Adrenal gland (tissue), 12 donors: ENCODE measurements around the gene DDX51. TPM values are rescaled to one million over a fixed set of nuclear protein-coding genes. Genes with fewer than 3 reads are reported as not detected.
A peak's percentile ranks its signal among the peaks of the same experiment; 100 is the strongest.

ENCODE experiments used
- DNase-seq, 7 donors: peaks; one replicate each; pipeline ENCODE4 v3.0.0-alpha.2; 2019 to 2020
- H3K27ac ChIP-seq, 5 donors: fragments of 200-600 bp; sonication (generic) in 4 of 5; 1 replicate in 3 of 5; 2 replicates in 2 of 5; pipeline versions ENCODE4 v1.5.1 to v1.8.0; 2016 to 2020; ENCODE audit warnings: mild to moderate bottlenecking in 1 of 5
- H3K27me3 ChIP-seq: fragments of 200-600 bp; 2 replicates; pipeline ENCODE4 v1.8.0; 2021
- H3K36me3 ChIP-seq, 2 donors: fragments of 200-600 bp; replicated peaks in 1 of 2; 1 replicate in 1 of 2; 2 replicates in 1 of 2; pipeline versions ENCODE4 v1.5.1 to v1.8.0; 2018 to 2022
- H3K4me1 ChIP-seq, 2 donors: fragments of 200-600 bp; replicated peaks in 1 of 2; 1 replicate in 1 of 2; 2 replicates in 1 of 2; pipeline versions ENCODE4 v1.5.1 to v1.8.0; 2018 to 2021
- H3K4me3 ChIP-seq, 4 donors: fragments of 200-600 bp; sonication (generic) in 3 of 4; one replicate each; pipeline ENCODE4 v1.5.1; 2016 to 2018
- H3K9me3 ChIP-seq, 3 donors: fragments of 200-600 bp; sonication (generic) in 1 of 3; replicated peaks in 1 of 3; 1 replicate in 2 of 3; 2 replicates in 1 of 3; pipeline versions ENCODE4 v1.5.1 to v1.8.0; 2016 to 2021
- CTCF ChIP-seq, 6 experiments: fragments of 450-650 bp in 4 of 6; fragments of 200-600 bp in 2 of 6; sonication (generic) in 1 of 6; IDR thresholded peaks; 1 replicate in 5 of 6; 2 replicates in 1 of 6; pipeline versions ENCODE4 v1.5.1 to v1.8.0; 2016 to 2021; ENCODE audit warnings: antibody characterized with exemption in 6 of 6, mild to moderate bottlenecking in 2 of 6, moderate library complexity in 1 of 6
- POLR2A ChIP-seq, 2 donors: fragments of 450-650 bp; IDR thresholded peaks; one replicate each; pipeline ENCODE4 v1.6.1; 2017; ENCODE audit warnings: antibody characterized with exemption in 2 of 2, mild to moderate bottlenecking in 2 of 2, moderate library complexity in 1 of 2
- WGBS, 4 donors: extraction: QIAGEN DNeasy Blood & Tissue Kit in 2 of 4; methylation state at CpG; one replicate each; pipeline versions ENCODE4 v1.1.5 to v1.1.7; 2013 to 2017; 5-methylcytosine and 5-hydroxymethylcytosine counted together
- intact Hi-C, 2 donors: fragments of 100-400 bp; cut with DNase I; formaldehyde crosslinking; loops; one replicate each; pipeline versions ENCODE4 v1.14.1 to v1.15.0; 2022 to 2023
- polyA plus RNA-seq, 3 donors: library from polyadenylated mRNA; stranded (reverse); fragments of 200-250 nt in 2 of 3; fragments of 350-450 nt in 1 of 3; fragmentation: Illumina TruSeq in 1 of 3; extraction: RNeasy Lipid Tissue Mini Kit (QIAGEN cat#74804) in 1 of 3; gene quantifications; one replicate each; pipeline ENCODE4 v1.2.3, GENCODE V29; 2013 to 2014
- total RNA-seq, 9 donors: library from RNA; depleted of rRNA in 4 of 9; stranded (reverse); fragments of >200 nt in 4 of 9; fragments of 120-200 nt in 1 of 9; fragmentation: NEBNext Ultra II Directional in 1 of 9; extraction: Animal tissue kit (Norgen Biotek cat#: 25700) in 1 of 9; gene quantifications; one replicate each; pipeline versions ENCODE4 v1.1.0 to v1.2.4, GENCODE V29; 2013 to 2023
- donor health status: healthy with polysubstance abuse.
- donor health status: Bipolar disorder and iron deficiency.
- donor health status: DM: yes; HTN: yes; CAD: no.
- donor health status: DM: no; HTN: no; CAD: no.
- donor health status: DM: no; HTN: no; CAD: no.
- donor health status: DM: yes; HTN: yes; CAD: no.

DDX51 gene
- total and polyA plus RNA-seq, 12 donors: 4.8 to 64.4 (median 14.3) TPM

- Histone ChIP-seq H3K9me3 (no peaks in the 10 kb centered on the region), H3K27me3 (no peaks in the 10 kb centered on the region), H3K27ac (no peak overlapping the region), H3K4me1 (peaks cover 3 to 16% of the 10 kb centered on the region in 2 donors), H3K36me3 (no peaks in the 10 kb centered on the region), H3K4me3 (peak overlapping the region in 1 of 4 donors; percentile 64)
- intact Hi-C loops: no loop called here
- DNase-seq: no peak
- WGBS, 4 donors: 60 to 90% (median 85%) methylated on average over 2 to 21 of the region's 21 CpGs
- TF ChIP-seq CTCF (IDR thresholded peaks at IDR 0.05) (no peak), POLR2A (IDR thresholded peaks at IDR 0.05) (no peak)
These were observed 44.4 kb upstream of the DDX51 start for GRCh38 chr12:132188451-132188901.

- H3K4me1 ChIP-seq: peaks cover 3 to 16% of the 10 kb centered on the region in 2 donors
- H3K27ac ChIP-seq: no peak overlapping the region
- H3K36me3 ChIP-seq: no peaks in the 10 kb centered on the region
- no peak for TF ChIP-seq POLR2A (IDR thresholded peaks at IDR 0.05)
- TF ChIP-seq CTCF (IDR thresholded peaks at IDR 0.05): no peak
- no peaks in the 10 kb centered on the region for H3K9me3 ChIP-seq
- WGBS, 4 donors: 87 to 91% (median 90%) methylated on average over 17 to 35 of the region's 35 CpGs
- intact Hi-C loops: no loop called here
- no peak for DNase-seq
- H3K4me3 ChIP-seq: no peak overlapping the region
- no peaks in the 10 kb centered on the region for H3K27me3 ChIP-seq
These were observed 43.7 kb upstream of the DDX51 start for GRCh38 chr12:132187646-132188450.

- no peak for DNase-seq
- TF ChIP-seq CTCF (IDR thresholded peaks at IDR 0.05): no peak
- TF ChIP-seq POLR2A (IDR thresholded peaks at IDR 0.05): no peak
- H3K9me3 ChIP-seq: no peaks in the 10 kb centered on the region
- H3K4me3 ChIP-seq: no peak overlapping the region
- H3K4me1 ChIP-seq: peaks cover 3 to 16% of the 10 kb centered on the region in 2 donors
- H3K36me3 ChIP-seq: no peaks in the 10 kb centered on the region
- intact Hi-C loops: no loop called here
- WGBS, 4 donors: 81 to 87% (median 83%) methylated on average over 28 to 39 of the region's 39 CpGs
- no peaks in the 10 kb centered on the region for H3K27me3 ChIP-seq
- no peak overlapping the region for H3K27ac ChIP-seq
These were observed 42.9 kb upstream of the DDX51 start for GRCh38 chr12:132186857-132187620.

- no peak for TF ChIP-seq CTCF (IDR thresholded peaks at IDR 0.05)
- TF ChIP-seq POLR2A (IDR thresholded peaks at IDR 0.05): no peak
- Histone ChIP-seq H3K4me1 (peaks cover 3 to 16% of the 10 kb centered on the region in 2 donors), H3K36me3 (no peaks in the 10 kb centered on the region), H3K27me3 (no peaks in the 10 kb centered on the region), H3K4me3 (no peak overlapping the region), H3K27ac (no peak overlapping the region), H3K9me3 (no peaks in the 10 kb centered on the region)
- no peak for DNase-seq
- intact Hi-C loops: no loop called here
- 44 to 52% (median 47%) methylated on average over 22 to 24 of the region's 24 CpGs for whole genome bisulfite sequencing, 4 donors
These were observed 42.2 kb upstream of the DDX51 start for GRCh38 chr12:132186208-132186856.
